A549 (cell line): ENCODE data around the gene DLG1. TPM values are rescaled to one million over a fixed set of nuclear protein-coding genes. Genes with fewer than 3 reads are reported as not detected.

Experiments
- ATAC-seq, 2 experiments: fragments of 200-7000 bp in 1 of 2; fragments of >200 bp in 1 of 2; cut with Nextera tagmentation in 1 of 2; cut with Tn5 transposase in 1 of 2; 3 replicates each; pipeline versions ENCODE4 v1.8.0 to v1.9.1; 2018 to 2020; ENCODE audit warnings: mild to moderate bottlenecking in 1 of 2, moderate library complexity in 1 of 2
- CTCF ChIA-PET: fragments of 300-600 bp; sonication (Branson Sonifier 250); formaldehyde crosslinking; extraction: SDS; loops from one replicate; lab custom pipeline; 2021; ENCODE audit warnings: antibody characterized with exemption, inconsistent platforms; lab: Yijun Ruan, JAX
- POLR2A ChIA-PET: fragments of 350-600 bp; formaldehyde crosslinking; extraction: SDS; loops from one replicate; lab custom pipeline; 2021; ENCODE audit warnings: antibody characterized with exemption, inconsistent platforms; lab: Yijun Ruan, JAX
- DNase-seq, 2 experiments: peaks; one replicate each; pipeline versions ENCODE4 v3.0.0 to v3.0.0-alpha.2; 2011 to 2016; ENCODE audit warnings: low read depth in 1 of 2, low spot score in 1 of 2
- FAIRE-seq: peaks from 2 replicates; lab custom pipeline; 2011; peaks lifted over from hg19 to GRCh38; lab: Jason Lieb, UNC
- H3K27ac ChIP-seq, 2 experiments: fragments of >200 bp; sonication (Bioruptor Twin); formaldehyde crosslinking; 3 replicates each; pipeline ENCODE4 v1.5.1; 2016 to 2017
- H3K4me1 ChIP-seq: fragments of >200 bp; sonication (Bioruptor Twin); formaldehyde crosslinking; 3 replicates; pipeline ENCODE4 v1.6.1; 2016
- H3K4me2 ChIP-seq: fragments of >200 bp; sonication (Bioruptor Twin); formaldehyde crosslinking; 3 replicates; pipeline ENCODE4 v1.6.1; 2016
- H3K4me3 ChIP-seq: fragments of >200 bp; sonication (Bioruptor Twin); formaldehyde crosslinking; 3 replicates; pipeline ENCODE4 v1.5.1; 2016
- H3K9me3 ChIP-seq: fragments of >200 bp; sonication (Bioruptor Twin); formaldehyde crosslinking; 3 replicates; pipeline ENCODE4 v1.6.1; 2016
- CHD2 ChIP-seq: fragments of 150-350 bp; IDR thresholded peaks from 2 replicates; pipeline ENCODE4 v1.6.1; 2014; ENCODE audit warnings: low read length; ENCODE audit not compliant: partially characterized antibody
- CTCF ChIP-seq: fragments of >200 bp; sonication (Bioruptor Twin); formaldehyde crosslinking; IDR thresholded peaks from 3 replicates; pipeline ENCODE4 v1.5.1; 2016
- FOSB ChIP-seq: fragments of 250-450 bp; sonication (Bioruptor Pico); IDR thresholded peaks from 2 replicates; pipeline ENCODE4 v1.5.0; 2020; ENCODE audit warnings: mild to moderate bottlenecking, moderate library complexity
- FOSL2 ChIP-seq, 2 experiments: fragments of 450-650 bp in 1 of 2; fragments of >200 bp in 1 of 2; sonication (Bioruptor Twin) in 1 of 2; formaldehyde crosslinking; IDR thresholded peaks; 2 replicates each; pipeline versions ENCODE4 v1.5.0 to v1.6.1; 2016 to 2020; ENCODE audit warnings: mild to moderate bottlenecking in 1 of 2, moderate library complexity in 1 of 2
- FOXS1 ChIP-seq: fragments of 250-450 bp; sonication (Bioruptor Pico); IDR thresholded peaks from 2 replicates; pipeline ENCODE4 v1.5.0; 2020; ENCODE audit warnings: mild to moderate bottlenecking, moderate library complexity
- HOXB5 ChIP-seq: fragments of 250-450 bp; sonication (Bioruptor Pico); IDR thresholded peaks from 2 replicates; pipeline ENCODE4 v1.5.0; 2020; ENCODE audit warnings: mild to moderate bottlenecking, moderate library complexity
- JUN ChIP-seq, 2 experiments: fragments of >200 bp; sonication (Bioruptor Twin); formaldehyde crosslinking; IDR thresholded peaks; 2 replicates in 1 of 2; 3 replicates in 1 of 2; pipeline ENCODE4 v1.6.1; 2016 to 2017
- KDM1A ChIP-seq: fragments of 200-600 bp; sonication (generic); IDR thresholded peaks from 2 replicates; pipeline ENCODE4 v1.6.1; 2016; ENCODE audit warnings: low read depth, mild to moderate bottlenecking
- KDM5A ChIP-seq: fragments of 200-600 bp; sonication (generic); IDR thresholded peaks from 2 replicates; pipeline ENCODE4 v1.6.1; 2016; ENCODE audit warnings: antibody characterized with exemption, mild to moderate bottlenecking
- MAFK ChIP-seq: fragments of 450-650 bp; IDR thresholded peaks from 2 replicates; pipeline ENCODE4 v1.6.1; 2014; ENCODE audit not compliant: partially characterized antibody
- PHF8 ChIP-seq: fragments of 200-600 bp; sonication (generic); IDR thresholded peaks from 2 replicates; pipeline ENCODE4 v1.6.1; 2016; ENCODE audit warnings: low read depth, mild to moderate bottlenecking, antibody characterized with exemption, moderate library complexity, borderline replicate concordance
- REST ChIP-seq: fragments of 200-600 bp; sonication (generic); IDR thresholded peaks from 2 replicates; pipeline ENCODE4 v1.6.1; 2016; ENCODE audit warnings: antibody characterized with exemption, mild to moderate bottlenecking, moderate library complexity
- ZC3H11A ChIP-seq: fragments of 450-650 bp; IDR thresholded peaks from 2 replicates; pipeline ENCODE4 v1.6.1; 2014; ENCODE audit warnings: antibody characterized with exemption, mild to moderate bottlenecking
- WGBS: methylation state at CpG from one replicate; pipeline ENCODE4 v1.1.6; 2017; ENCODE audit errors: missing lambda C conversion rate; 5-methylcytosine and 5-hydroxymethylcytosine counted together
- polyA plus RNA-seq, 4 experiments: library from polyadenylated mRNA; depleted of rRNA in 3 of 4; stranded (reverse); fragments of >200 nt; fragmentation: RNase III in 1 of 4; extraction: RNeasy Plus Mini Kit Qiagen cat#74134 plus additional on column Dnase treatment in 1 of 4; gene quantifications; 2 replicates in 3 of 4; 3 replicates in 1 of 4; pipeline ENCODE4 v1.2.3, GENCODE V29; 2011 to 2017
- TF ChIP-seq, protein P1 (sequence below): fragments of 250-450 bp; sonication (Bioruptor Pico); IDR thresholded peaks from 2 replicates; pipeline ENCODE4 v1.5.0; 2020; ENCODE audit warnings: low read depth, mild to moderate bottlenecking, moderate library complexity
- TF ChIP-seq, protein P2 (sequence below): IDR thresholded peaks from 2 replicates; pipeline ENCODE4 v1.6.1; 2012
- TF ChIP-seq, protein P3 (sequence below): fragments of >200 bp; sonication (Bioruptor Twin); formaldehyde crosslinking; IDR thresholded peaks from 3 replicates; pipeline ENCODE4 v1.6.1; 2016
- TF ChIP-seq, protein P4 (sequence below): IDR thresholded peaks from 2 replicates; pipeline ENCODE4 v1.6.1; 2012; ENCODE audit warnings: low read depth, borderline replicate concordance

The DLG1 gene
- polyA plus RNA-seq, 2 of the 4 experiments (the other 2 are of a cell fraction) = 27.0 to 33.9 TPM

DNA sequence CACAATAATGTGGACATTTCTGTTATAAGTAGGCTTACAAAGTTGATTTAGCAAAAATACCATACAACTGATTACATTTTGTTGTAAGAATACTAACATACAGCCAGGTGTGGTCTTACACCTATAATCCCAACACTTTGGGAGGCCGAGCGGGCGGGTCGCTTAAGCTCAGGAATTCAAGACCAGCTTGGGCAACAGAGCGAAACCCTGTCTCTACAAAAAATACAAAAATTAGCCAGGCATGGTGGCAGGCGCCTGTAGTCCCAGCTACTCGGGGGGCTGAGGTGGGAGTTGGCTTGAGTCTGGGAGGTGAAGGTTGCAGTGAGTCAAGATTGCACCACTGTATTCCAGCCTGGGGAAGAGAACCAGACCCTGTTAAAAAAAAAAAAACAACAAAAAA, 67.1 kb downstream of the DLG1 start (continued):
- TF ChIP-seq CHD2 = no peak

DNA sequence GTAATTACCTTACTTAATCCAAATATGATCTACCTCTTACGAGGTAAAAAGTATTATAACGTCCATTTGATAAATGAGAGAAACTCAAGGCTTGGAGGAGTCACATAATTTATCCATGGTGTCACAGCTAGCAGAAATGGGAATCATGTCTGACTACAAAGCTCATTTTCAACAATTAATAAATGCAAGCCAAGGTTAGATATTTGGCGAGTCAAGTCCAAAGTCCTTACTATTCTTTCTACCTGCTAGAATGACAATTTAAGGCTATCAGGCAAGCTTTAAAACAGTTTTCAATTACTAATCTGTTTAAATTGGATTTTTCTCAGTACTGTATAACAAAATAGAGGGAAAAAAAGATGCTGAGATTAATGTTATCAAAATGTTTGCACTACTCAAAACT, 68.6 kb downstream of the DLG1 start:
- ChIA-PET POLR2A (no interaction called here), CTCF (no interaction called here)
- no peak for FAIRE-seq
- Histone ChIP-seq H3K4me1 (peaks cover 46% of the 10 kb centered on the region; the same call in 2 of the 3 replicates), H3K27ac (no peak overlapping the region), H3K4me2 (peak overlapping the region; percentile 28; the same call in 1 of the 3 replicates), H3K9me3 (no peaks in the 10 kb centered on the region)
- ATAC-seq = no peak
- no peak for DNase-seq
- 81% methylated on average over 3 of the region's 3 CpGs for WGBS
- TF ChIP-seq FOSL2 (IDR thresholded peaks at IDR 0.05) (no peak), FOSL2 (CRISPR knock-in tag; IDR thresholded peaks at IDR 0.05) (no peak), ZC3H11A (no peak), HOXB5 (no peak), MAFK (no peak), PHF8 (no peak), FOSB (no peak), FOXS1 (no peak), REST (no peak), JUN (IDR thresholded peaks at IDR 0.05) (no peak), CTCF (no peak), KDM5A (no peak), KDM1A (no peak)
- TF ChIP-seq, protein P1, sequence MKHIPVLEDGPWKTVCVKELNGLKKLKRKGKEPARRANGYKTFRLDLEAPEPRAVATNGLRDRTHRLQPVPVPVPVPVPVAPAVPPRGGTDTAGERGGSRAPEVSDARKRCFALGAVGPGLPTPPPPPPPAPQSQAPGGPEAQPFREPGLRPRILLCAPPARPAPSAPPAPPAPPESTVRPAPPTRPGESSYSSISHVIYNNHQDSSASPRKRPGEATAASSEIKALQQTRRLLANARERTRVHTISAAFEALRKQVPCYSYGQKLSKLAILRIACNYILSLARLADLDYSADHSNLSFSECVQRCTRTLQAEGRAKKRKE (CRISPR knock-in tag) = no peak
- TF ChIP-seq, protein P2, sequence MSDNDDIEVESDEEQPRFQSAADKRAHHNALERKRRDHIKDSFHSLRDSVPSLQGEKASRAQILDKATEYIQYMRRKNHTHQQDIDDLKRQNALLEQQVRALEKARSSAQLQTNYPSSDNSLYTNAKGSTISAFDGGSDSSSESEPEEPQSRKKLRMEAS = no peak
- TF ChIP-seq, protein P3, sequence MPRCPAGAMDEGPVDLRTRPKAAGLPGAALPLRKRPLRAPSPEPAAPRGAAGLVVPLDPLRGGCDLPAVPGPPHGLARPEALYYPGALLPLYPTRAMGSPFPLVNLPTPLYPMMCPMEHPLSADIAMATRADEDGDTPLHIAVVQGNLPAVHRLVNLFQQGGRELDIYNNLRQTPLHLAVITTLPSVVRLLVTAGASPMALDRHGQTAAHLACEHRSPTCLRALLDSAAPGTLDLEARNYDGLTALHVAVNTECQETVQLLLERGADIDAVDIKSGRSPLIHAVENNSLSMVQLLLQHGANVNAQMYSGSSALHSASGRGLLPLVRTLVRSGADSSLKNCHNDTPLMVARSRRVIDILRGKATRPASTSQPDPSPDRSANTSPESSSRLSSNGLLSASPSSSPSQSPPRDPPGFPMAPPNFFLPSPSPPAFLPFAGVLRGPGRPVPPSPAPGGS = no peak
- TF ChIP-seq, protein P4, sequence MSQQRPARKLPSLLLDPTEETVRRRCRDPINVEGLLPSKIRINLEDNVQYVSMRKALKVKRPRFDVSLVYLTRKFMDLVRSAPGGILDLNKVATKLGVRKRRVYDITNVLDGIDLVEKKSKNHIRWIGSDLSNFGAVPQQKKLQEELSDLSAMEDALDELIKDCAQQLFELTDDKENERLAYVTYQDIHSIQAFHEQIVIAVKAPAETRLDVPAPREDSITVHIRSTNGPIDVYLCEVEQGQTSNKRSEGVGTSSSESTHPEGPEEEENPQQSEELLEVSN = no peak
- TF ChIP-seq, all 56 proteins: peak for 0
- H3K4me3 ChIP-seq = no peak overlapping the region
